K562 (cell line): ENCODE measurements around the gene ARMC2. TPM values are rescaled to one million over a fixed set of nuclear protein-coding genes. Genes with fewer than 3 reads are reported as not detected.
A peak's percentile ranks its signal among the peaks of the same experiment; 100 is the strongest.

Source experiments
- ATAC-seq: fragments of 200-7000 bp; cut with Tn5 transposase; 3 replicates; pipeline ENCODE4 v1.9.1; 2020; ENCODE audit warnings: moderate library complexity
- BruUV-seq: library from RNA; stranded (reverse); fragments of 400-500 nt; replicated peaks from 2 replicates; lab custom pipeline; 2021; lab: Mats Ljungman, UMichigan
- CTCF ChIA-PET: fragments of 300-600 bp; formaldehyde crosslinking; extraction: SDS; loops from one replicate; lab custom pipeline; 2021; ENCODE audit warnings: low intra/inter-chr PET ratio; lab: Yijun Ruan, JAX
- POLR2A ChIA-PET: fragments of 300-600, 350-650 bp; sonication (Branson Sonifier 250); formaldehyde crosslinking; extraction: SDS; loops from one replicate; lab custom pipeline; 2021; ENCODE audit warnings: antibody characterized with exemption, inconsistent platforms; lab: Yijun Ruan, JAX
- DNase-seq, 4 experiments: peaks; one replicate each; pipeline versions ENCODE4 v3.0.0 to v3.0.0-alpha.2; 2011 to 2018; ENCODE audit warnings: low spot score in 3 of 4, mixed read lengths in 3 of 4; ENCODE audit errors: extremely low read depth in 1 of 4
- FAIRE-seq: peaks from 2 replicates; lab custom pipeline; 2011; peaks lifted over from hg19 to GRCh38; lab: Jason Lieb, UNC
- H2AFZ ChIP-seq: 2 replicates; pipeline ENCODE4 v1.6.0; 2011; ENCODE audit warnings: low read depth, low read length, control low read depth, inconsistent platforms
- H3K27ac ChIP-seq: fragments of 200-600 bp; 3 replicates; pipeline ENCODE4 v1.8.0; 2011; ENCODE audit warnings: low read depth, mild to moderate bottlenecking, control low read depth, inconsistent platforms, low read length, moderate library complexity, mixed read lengths; ENCODE audit errors: extremely low read depth
- H3K27me3 ChIP-seq, 2 experiments: fragments of 300-600 bp in 1 of 2; 2 replicates in 1 of 2; 3 replicates in 1 of 2; pipeline versions ENCODE4 v1.6.0 to v1.8.0; 2011; ENCODE audit warnings: inconsistent platforms in 2 of 2, low read length in 2 of 2, mild to moderate bottlenecking in 1 of 2, mixed read lengths in 1 of 2, moderate library complexity in 1 of 2; ENCODE audit not compliant: control insufficient read depth in 2 of 2, insufficient read depth in 2 of 2
- H3K36me3 ChIP-seq: fragments of 300-600 bp; 3 replicates; pipeline ENCODE4 v1.8.0; 2011; ENCODE audit warnings: mild to moderate bottlenecking, low read length, inconsistent platforms; ENCODE audit not compliant: control insufficient read depth, insufficient read depth
- H3K4me1 ChIP-seq, 2 experiments: fragments of 200-600 bp in 1 of 2; replicated peaks in 1 of 2; 2 replicates in 1 of 2; 3 replicates in 1 of 2; pipeline versions ENCODE4 v1.5.1 to v1.8.0; 2011; ENCODE audit warnings: inconsistent platforms in 2 of 2, low read length in 2 of 2, mild to moderate bottlenecking in 1 of 2, mixed read lengths in 1 of 2, moderate library complexity in 1 of 2; ENCODE audit not compliant: control insufficient read depth in 2 of 2, insufficient read depth in 2 of 2
- H3K4me2 ChIP-seq: 2 replicates; pipeline ENCODE4 v1.6.1; 2011; ENCODE audit warnings: low read length, control low read depth, inconsistent platforms, mixed read lengths; ENCODE audit not compliant: insufficient read depth
- H3K4me3 ChIP-seq: fragments of 200-600 bp; sonication (generic), shearing (Covaris generic); 2 replicates; pipeline ENCODE4 v1.5.1; 2016; ENCODE audit warnings: control low read depth, inconsistent platforms
- H3K79me2 ChIP-seq: fragments of 200-600 bp; 3 replicates; pipeline ENCODE4 v1.8.0; 2011; ENCODE audit warnings: low read length, inconsistent platforms; ENCODE audit not compliant: control insufficient read depth, insufficient read depth
- H3K9ac ChIP-seq, 2 experiments: 2 replicates each; pipeline versions ENCODE4 v1.6.0 to v1.6.1; 2011; ENCODE audit warnings: low read depth in 2 of 2, low read length in 2 of 2, control low read depth in 1 of 2, inconsistent platforms in 1 of 2, mild to moderate bottlenecking in 1 of 2, mixed read lengths in 1 of 2; ENCODE audit not compliant: insufficient read depth in 1 of 2
- H3K9me1 ChIP-seq: one replicate; pipeline ENCODE4 v1.6.0; 2011; ENCODE audit warnings: inconsistent platforms, mild to moderate bottlenecking, low read length, moderate library complexity; ENCODE audit not compliant: control insufficient read depth, insufficient read depth
- H3K9me3 ChIP-seq: replicated peaks from 2 replicates; pipeline ENCODE4 v1.5.1; 2011; ENCODE audit warnings: low read depth, low read length, inconsistent platforms; ENCODE audit not compliant: control insufficient read depth, insufficient read depth
- H4K20me1 ChIP-seq: replicated peaks from 2 replicates; pipeline ENCODE4 v1.6.1; 2011; ENCODE audit warnings: low read length, inconsistent platforms, mixed read lengths; ENCODE audit not compliant: control insufficient read depth, insufficient read depth
- E2F8 ChIP-seq: fragments of 450-650 bp; IDR thresholded peaks from 2 replicates; pipeline ENCODE4 v1.7.1; 2018; ENCODE audit warnings: mild to moderate bottlenecking, low read depth; ENCODE audit not compliant: partially characterized antibody
- PHF8 ChIP-seq: fragments of 200-600 bp; sonication (generic); IDR thresholded peaks from 2 replicates; pipeline ENCODE4 v1.6.1; 2012; ENCODE audit warnings: mixed run types, mild to moderate bottlenecking, inconsistent platforms, low read length, moderate library complexity, borderline replicate concordance
- RAD51 ChIP-seq: fragments of 450-650 bp; IDR thresholded peaks from 2 replicates; pipeline ENCODE4 v1.7.1; 2016; ENCODE audit warnings: low read depth, mild to moderate bottlenecking, borderline replicate concordance
- SIRT6 ChIP-seq: IDR thresholded peaks from one replicate; pipeline ENCODE4 v1.6.1; 2012; ENCODE audit warnings: low read depth, mild to moderate bottlenecking, control low read depth, inconsistent platforms, low read length, moderate library complexity
- SRF ChIP-seq, 2 experiments: fragments of 250-450, 450-650 bp in 1 of 2; sonication (Bioruptor Pico) in 1 of 2; sonication (generic) in 1 of 2; formaldehyde crosslinking; IDR thresholded peaks; 2 replicates each; pipeline versions ENCODE4 v1.5.0 to v1.5.1; 2020 to 2022; ENCODE audit warnings: mild to moderate bottlenecking in 1 of 2, missing genetic modification reagents in 1 of 2
- TEAD1 ChIP-seq, 2 experiments: fragments of 450-650 bp in 1 of 2; sonication (generic) in 1 of 2; formaldehyde crosslinking; IDR thresholded peaks; 2 replicates each; pipeline versions ENCODE4 v1.4.0 to v1.8.0; 2020 to 2022; ENCODE audit warnings: mild to moderate bottlenecking in 2 of 2, missing genetic modification reagents in 1 of 2
- UBTF ChIP-seq, 2 experiments: IDR thresholded peaks; 2 replicates each; pipeline ENCODE4 v1.6.1; 2012; ENCODE audit warnings: improper control_type of control experiment in 2 of 2, low read depth in 2 of 2, low read length in 2 of 2, borderline replicate concordance in 1 of 2
- USF2 ChIP-seq: sonication (generic); formaldehyde crosslinking; IDR thresholded peaks from 2 replicates; pipeline ENCODE4 v1.5.0; 2020; ENCODE audit warnings: missing genetic modification reagents
- ZNF785 ChIP-seq: fragments of 250-450 bp; sonication (Bioruptor Pico); IDR thresholded peaks from 2 replicates; pipeline ENCODE4 v1.4.0; 2020; ENCODE audit warnings: mild to moderate bottlenecking
- WGBS: fragments of 100-300 bp; shearing (Covaris generic); methylation state at CpG from one replicate; pipeline ENCODE4 v1.1.6; 2016; ENCODE audit warnings: low coverage, mixed read lengths; ENCODE audit not compliant: insufficient coverage; ENCODE audit errors: missing lambda C conversion rate; 5-methylcytosine and 5-hydroxymethylcytosine counted together
- in situ Hi-C: fragments of 300-500 bp; cut with MboI; formaldehyde crosslinking; loops from 4 replicates; pipeline ENCODE4 v1.15.0; 2018; ENCODE audit warnings: inconsistent platforms, mixed read lengths
- intact Hi-C: fragments of 100-400 bp; cut with micrococcal nuclease; formaldehyde crosslinking; loops from 2 replicates; pipeline ENCODE4 v1.14.2; 2022
- polyA plus RNA-seq, 8 experiments: library from polyadenylated mRNA; depleted of rRNA in 4 of 8; stranded (reverse) in 5 of 8; unstranded in 3 of 8; fragments of >200 nt; fragmentation: Nextera tagmentation in 2 of 8; fragmentation: Illumina TruSeq in 1 of 8; extraction: Ambion mirVana in 2 of 8; extraction: Trizol in 1 of 8; gene quantifications; 2 replicates each; pipeline versions ENCODE4 v1.2.1 to v1.2.3, GENCODE V29; 2011 to 2014; ENCODE audit warnings: inconsistent platforms in 1 of 8, missing spikeins in 1 of 8
- total RNA-seq, 7 experiments: library from RNA; depleted of rRNA in 6 of 7; stranded (reverse); fragments of >200 nt in 6 of 7; fragmentation: Illumina TruSeq in 2 of 7; extraction: Trizol in 2 of 7; gene quantifications; 2 replicates each; pipeline versions ENCODE4 v1.2.1 to v1.2.3, GENCODE V29; 2011 to 2021; ENCODE audit warnings: low replicate concordance in 1 of 7

ARMC2 gene
- total and polyA plus RNA-seq, 9 of the 15 experiments (the other 6 are each of a cell fraction or from before 2014, with no cell fraction given) = 0.14 to 3.0 (median 0.82) TPM

GRCh38 chr6:108844135-108844534, 4.1 kb upstream of the ARMC2 start:
- H4K20me1 ChIP-seq = no peaks in the 10 kb centered on the region
- H3K4me1 ChIP-seq = peaks cover 5 to 9% of the 10 kb centered on the region in 2 experiments; a peak in 4 of 5 replicates
- CTCF ChIA-PET = no interaction called here
- DNase-seq (peak in 1 of 4 experiments; percentile 38), FAIRE-seq (no peak), ATAC-seq (no peak)
- H3K79me2 ChIP-seq = no peaks in the 10 kb centered on the region
- no peak overlapping the region for H3K9ac ChIP-seq
- no peak overlapping the region for H3K27ac ChIP-seq
- BruUV-seq = no TSS peak
- H2AFZ ChIP-seq = peak overlapping the region; percentile 25
- no peaks in the 10 kb centered on the region for H3K36me3 ChIP-seq
- POLR2A ChIA-PET = interaction anchor here (1.1 kb wide), 1 partner anchor 13 kb away, joined by 3 read pairs; no protein-coding TSS in a partner anchor
- H3K27me3 ChIP-seq = peaks cover 0 to 18% of the 10 kb centered on the region in 2 experiments; a peak in 2 of 5 replicates
- H3K4me2 ChIP-seq = no peak overlapping the region
- intact Hi-C loops (no loop called here), in situ Hi-C loops (no loop called here)
- H3K9me3 ChIP-seq = no peaks in the 10 kb centered on the region
- H3K9me1 ChIP-seq = no peaks in the 10 kb centered on the region
- H3K4me3 ChIP-seq = no peak overlapping the region
- WGBS = 62% methylated on average over 3 of the region's 3 CpGs
- TF ChIP-seq PHF8 (no peak), SRF (CRISPR knock-in tag; IDR thresholded peaks at IDR 0.05) (no peak), E2F8 (no peak), RAD51 (peak; percentile 67), SIRT6 (no peak), USF2 (CRISPR knock-in tag) (peak; percentile 82), ZNF785 (CRISPR knock-in tag) (no peak), UBTF (IDR thresholded peaks at IDR 0.05; ENCODE audit: borderline replicate concordance in 1 of 2, low read depth in 2 of 2, low read length in 2 of 2) (no peak), TEAD1 (CRISPR knock-in tag; IDR thresholded peaks at IDR 0.05) (peak in 1 of 2 experiments; percentile 58; a peak in 1 of 4 replicates)
